B cell (primary cell): ENCODE data around the gene FRMD4A. TPM values are rescaled to one million over a fixed set of nuclear protein-coding genes. Genes with fewer than 3 reads are reported as not detected.

Experiments used
- ATAC-seq: fragments of 200-7000 bp; cut with Tn5 transposase; one replicate; pipeline ENCODE4 v1.10.0; 2021; ENCODE audit warnings: low read depth, mild to moderate bottlenecking, moderate number of reproducible peaks, moderate library complexity
- CTCF ChIA-PET: fragments of 350-600 bp; sonication (Branson Sonifier 250); formaldehyde crosslinking; loops from one replicate; lab custom pipeline; 2021; ENCODE audit warnings: antibody characterized with exemption, inconsistent platforms; lab: Charles Lee
- POLR2A ChIA-PET: fragments of 350-600 bp; sonication (Branson Sonifier 250); formaldehyde crosslinking; loops from one replicate; lab custom pipeline; 2021; ENCODE audit warnings: antibody characterized with exemption; lab: Charles Lee
- DNase-seq: peaks from one replicate; pipeline ENCODE4 v3.0.0; 2013
- H2AFZ ChIP-seq: 2 replicates; pipeline ENCODE4 v1.6.1; 2012; ENCODE audit warnings: mild to moderate bottlenecking, low read depth, low read length; ENCODE audit not compliant: insufficient read depth, poor library complexity, severe bottlenecking
- H3K27ac ChIP-seq, 2 donors: 1 replicate in 1 of 2; 2 replicates in 1 of 2; pipeline ENCODE4 v1.5.1; 2012 to 2013; ENCODE audit warnings: low read length in 2 of 2, mild to moderate bottlenecking in 2 of 2, moderate library complexity in 1 of 2
- H3K27me3 ChIP-seq, 4 experiments: fragments of 200-600 bp in 1 of 4; sonication (generic) in 1 of 4; replicated peaks in 1 of 4; 1 replicate in 2 of 4; 2 replicates in 2 of 4; pipeline versions ENCODE4 v1.6.1 to v1.7.0; 2013 to 2016; ENCODE audit warnings: low read length in 3 of 4, mild to moderate bottlenecking in 2 of 4, mixed read lengths in 1 of 4, moderate library complexity in 1 of 4; ENCODE audit not compliant: insufficient read depth in 4 of 4, control insufficient read depth in 3 of 4; ENCODE audit errors: control extremely low read depth in 1 of 4
- H3K36me3 ChIP-seq, 2 experiments: replicated peaks in 1 of 2; 1 replicate in 1 of 2; 2 replicates in 1 of 2; pipeline versions ENCODE4 v1.6.1 to v1.7.1; 2013; ENCODE audit warnings: low read length in 1 of 2; ENCODE audit not compliant: insufficient read depth in 2 of 2, control insufficient read depth in 1 of 2; ENCODE audit errors: control extremely low read depth in 1 of 2, extremely low read depth in 1 of 2
- H3K4me1 ChIP-seq, 2 donors: fragments of 200-600 bp in 1 of 2; sonication (generic) in 1 of 2; 1 replicate in 1 of 2; 2 replicates in 1 of 2; pipeline versions ENCODE4 v1.5.1 to v1.6.1; 2013 to 2017; ENCODE audit warnings: low read length in 2 of 2; ENCODE audit not compliant: control insufficient read depth in 2 of 2, insufficient read depth in 2 of 2
- H3K4me2 ChIP-seq: replicated peaks from 2 replicates; pipeline ENCODE3; 2012; ENCODE audit warnings: mild to moderate bottlenecking, low read depth, low read length; ENCODE audit not compliant: poor library complexity, severe bottlenecking
- H3K4me3 ChIP-seq, 5 experiments: fragments of 200-600 bp in 1 of 5; sonication (generic) in 1 of 5; 1 replicate in 3 of 5; 2 replicates in 2 of 5; pipeline versions ENCODE4 v1.5.1 to v1.7.0; 2011 to 2016; ENCODE audit warnings: low read length in 4 of 5, mild to moderate bottlenecking in 4 of 5, low read depth in 2 of 5, control low read depth in 1 of 5, moderate library complexity in 1 of 5; ENCODE audit not compliant: insufficient read depth in 1 of 5; ENCODE audit errors: control extremely low read depth in 1 of 5, extremely low read depth in 1 of 5
- H3K79me2 ChIP-seq: fragments of 200-600 bp; sonication (generic); one replicate; pipeline ENCODE4 v1.6.0; 2016; ENCODE audit warnings: low read length; ENCODE audit not compliant: control insufficient read depth, insufficient read depth
- H3K9ac ChIP-seq: fragments of 200-600 bp; sonication (generic); 2 replicates; pipeline ENCODE4 v1.6.1; 2017; ENCODE audit warnings: mild to moderate bottlenecking, low read length, moderate library complexity
- H3K9me3 ChIP-seq, 3 donors: one replicate each; pipeline versions ENCODE4 v1.6.1 to v1.7.1; 2013; ENCODE audit warnings: low read length in 2 of 3; ENCODE audit not compliant: control insufficient read depth in 2 of 3, insufficient read depth in 1 of 3; ENCODE audit errors: control extremely low read depth in 1 of 3
- H4K20me1 ChIP-seq: 2 replicates; pipeline ENCODE4 v1.6.0; 2012; ENCODE audit warnings: mild to moderate bottlenecking, low read length; ENCODE audit not compliant: insufficient read depth, control insufficient read depth, poor library complexity, severe bottlenecking
- H3K27ac Mint-ChIP-seq: one replicate; pipeline ENCODE4 v1.8.0; 2021; ENCODE audit warnings: mixed read lengths
- H3K27me3 Mint-ChIP-seq: one replicate; pipeline ENCODE4 v1.8.0; 2021; ENCODE audit warnings: mixed read lengths
- H3K4me1 Mint-ChIP-seq: one replicate; pipeline ENCODE4 v1.8.0; 2021; ENCODE audit warnings: mixed read lengths
- H3K4me3 Mint-ChIP-seq: one replicate; pipeline ENCODE4 v1.8.0; 2021; ENCODE audit warnings: mixed read lengths
- H3K9me3 Mint-ChIP-seq: one replicate; pipeline ENCODE4 v1.8.0; 2022; ENCODE audit warnings: mixed read lengths; ENCODE audit not compliant: insufficient read depth
- EZH2 ChIP-seq: IDR thresholded peaks from 2 replicates; pipeline ENCODE4 v1.6.1; 2012; ENCODE audit warnings: borderline replicate concordance, low read depth, mild to moderate bottlenecking, moderate library complexity, low read length; ENCODE audit not compliant: insufficient read depth, poor library complexity, severe bottlenecking
- WGBS: methylation state at CpG from one replicate; pipeline ENCODE4 v1.1.5; 2013; ENCODE audit warnings: missing lambda C conversion rate; ENCODE audit not compliant: insufficient coverage; 5-methylcytosine and 5-hydroxymethylcytosine counted together
- intact Hi-C: fragments of 100-400 bp; cut with micrococcal nuclease; formaldehyde crosslinking; loops from one replicate; pipeline ENCODE4 v1.10.0; 2022
- polyA plus RNA-seq: library from polyadenylated mRNA; depleted of rRNA; stranded (reverse); fragments of >200 nt; gene quantifications from 2 replicates; pipeline ENCODE4 v1.2.3, GENCODE V29; 2012
- total RNA-seq, 2 donors: library from RNA; stranded (reverse); fragments of 120-200 nt in 1 of 2; gene quantifications; 1 replicate in 1 of 2; 2 replicates in 1 of 2; pipeline versions ENCODE4 v1.2.3 to v1.2.4, GENCODE V29; 2013 to 2022
- TF ChIP-seq, protein P1 (sequence below): fragments of 200-600 bp; IDR thresholded peaks from one replicate; pipeline ENCODE4 v1.8.0; 2022; ENCODE audit warnings: antibody characterized with exemption, mild to moderate bottlenecking

FRMD4A gene
- total and polyA plus RNA-seq, 2 donors (not counting 1 experiment from before 2014, with no cell fraction given), result 0.76 to 3.4 TPM

- Histone ChIP-seq H3K27me3 (peaks cover 0 to 3% (median 0%) of the 10 kb centered on the region in 4 experiments), H3K4me1 (peaks cover 17 to 19% of the 10 kb centered on the region in 2 donors), H3K27ac (no peak overlapping the region), H3K79me2 (no peaks in the 10 kb centered on the region), H2AFZ (peak overlapping the region; percentile 81), H3K4me2 (peak overlapping the region; percentile 80), H4K20me1 (no peaks in the 10 kb centered on the region), H3K9ac (peak overlapping the region; percentile 58), H3K36me3 (no peaks in the 10 kb centered on the region), H3K4me3 (peak overlapping the region in 4 of 5 experiments; percentile 10 to 47 (median 40)), H3K9me3 (no peaks in the 10 kb centered on the region)
- H3K27ac Mint-ChIP-seq, result peak overlapping the region; percentile 3
- no peaks in the 10 kb centered on the region for H3K9me3 Mint-ChIP-seq
- 5% methylated on average over 23 of the region's 26 CpGs for WGBS
- intact Hi-C loops, result no loop called here
- TF ChIP-seq EZH2, result no peak
- TF ChIP-seq, protein P1, sequence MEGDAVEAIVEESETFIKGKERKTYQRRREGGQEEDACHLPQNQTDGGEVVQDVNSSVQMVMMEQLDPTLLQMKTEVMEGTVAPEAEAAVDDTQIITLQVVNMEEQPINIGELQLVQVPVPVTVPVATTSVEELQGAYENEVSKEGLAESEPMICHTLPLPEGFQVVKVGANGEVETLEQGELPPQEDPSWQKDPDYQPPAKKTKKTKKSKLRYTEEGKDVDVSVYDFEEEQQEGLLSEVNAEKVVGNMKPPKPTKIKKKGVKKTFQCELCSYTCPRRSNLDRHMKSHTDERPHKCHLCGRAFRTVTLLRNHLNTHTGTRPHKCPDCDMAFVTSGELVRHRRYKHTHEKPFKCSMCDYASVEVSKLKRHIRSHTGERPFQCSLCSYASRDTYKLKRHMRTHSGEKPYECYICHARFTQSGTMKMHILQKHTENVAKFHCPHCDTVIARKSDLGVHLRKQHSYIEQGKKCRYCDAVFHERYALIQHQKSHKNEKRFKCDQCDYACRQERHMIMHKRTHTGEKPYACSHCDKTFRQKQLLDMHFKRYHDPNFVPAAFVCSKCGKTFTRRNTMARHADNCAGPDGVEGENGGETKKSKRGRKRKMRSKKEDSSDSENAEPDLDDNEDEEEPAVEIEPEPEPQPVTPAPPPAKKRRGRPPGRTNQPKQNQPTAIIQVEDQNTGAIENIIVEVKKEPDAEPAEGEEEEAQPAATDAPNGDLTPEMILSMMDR, result no peak
- ChIA-PET POLR2A (no interaction called here), CTCF (no interaction called here)
- H3K4me3 Mint-ChIP-seq, result peak overlapping the region; percentile 86
- ATAC-seq (no peak), DNase-seq (peak; percentile 29)
- peaks cover 17% of the 10 kb centered on the region for H3K4me1 Mint-ChIP-seq
- no peaks in the 10 kb centered on the region for H3K27me3 Mint-ChIP-seq
Observed at GRCh38 chr10:13717936-13718772, 612.6 kb downstream of the FRMD4A start.

DNA sequence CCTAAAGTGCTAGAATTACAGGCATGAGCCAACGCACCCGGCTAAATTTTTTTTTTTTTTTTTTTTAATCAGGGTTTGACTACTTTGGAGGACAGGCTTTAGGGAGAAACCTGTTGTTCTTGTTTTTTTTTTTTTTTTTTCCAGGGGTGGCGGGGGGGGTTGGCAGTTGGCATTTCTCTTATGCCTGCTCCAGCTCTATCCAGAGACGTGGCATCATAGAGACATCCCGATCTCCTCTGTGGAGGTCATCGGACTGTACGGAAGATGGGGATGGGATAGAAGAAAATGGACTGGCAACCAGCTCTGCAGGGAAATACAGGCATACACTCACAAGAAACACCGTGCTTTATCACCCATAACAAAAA lies 613.2 kb downstream of the FRMD4A start:
- no peak for ATAC-seq
- ChIA-PET CTCF (no interaction called here), POLR2A (no interaction called here)
- peaks cover 0 to 3% (median 0%) of the 10 kb centered on the region in 4 experiments for H3K27me3 ChIP-seq
- peak overlapping the region; percentile 80 for H3K4me2 ChIP-seq
- Mint-ChIP-seq H3K27me3 (no peaks in the 10 kb centered on the region), H3K4me3 (peak overlapping the region; percentile 86), H3K4me1 (peaks cover 23% of the 10 kb centered on the region), H3K9me3 (no peaks in the 10 kb centered on the region), H3K27ac (peak overlapping the region; percentile 3)
- 100% methylated on average over 2 of the region's 8 CpGs for WGBS
- TF ChIP-seq EZH2, result no peak
- TF ChIP-seq, protein P1, result no peak
- H3K4me3 ChIP-seq, result peak overlapping the region in 2 of 5 experiments; percentile 38 to 47
- no peaks in the 10 kb centered on the region for H3K9me3 ChIP-seq
- peaks cover 23 to 25% of the 10 kb centered on the region in 2 donors for H3K4me1 ChIP-seq
- no peak overlapping the region for H3K27ac ChIP-seq
- peak overlapping the region; percentile 81 for H2AFZ ChIP-seq
- no peaks in the 10 kb centered on the region for H3K36me3 ChIP-seq
- no peak for DNase-seq
- intact Hi-C loops, result no loop called here
- H4K20me1 ChIP-seq, result no peaks in the 10 kb centered on the region
- no peaks in the 10 kb centered on the region for H3K79me2 ChIP-seq
- peak overlapping the region; percentile 58 for H3K9ac ChIP-seq
